GM21619 (cell line): Measurements from ENCODE around the gene OR2B6.

Experiments
- ATAC-seq: cut with Tn5 transposase; IDR thresholded peaks from one replicate; pipeline ENCODE4 v1.9.1; 2021; ENCODE audit not compliant: unreplicated experiment

Gene OR2B6

DNA sequence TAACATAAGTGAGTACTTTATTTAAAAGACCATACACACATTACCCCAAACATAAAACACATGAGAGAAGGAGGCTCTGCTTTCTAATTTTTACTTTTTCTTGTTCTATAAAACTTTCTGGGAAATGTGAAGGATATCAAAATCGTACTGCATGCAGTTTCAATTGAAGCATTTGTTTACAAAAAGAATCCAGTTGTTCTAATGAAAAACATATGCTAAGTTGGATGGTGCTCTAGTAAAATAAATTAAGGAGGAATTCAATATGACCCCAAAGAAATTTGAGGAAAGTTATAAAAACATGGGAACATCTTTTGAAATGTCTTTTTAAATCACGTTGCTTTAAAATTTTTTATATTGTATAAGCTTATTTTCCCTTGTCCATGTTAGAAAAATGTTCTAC is 37.6 kb downstream of the OR2B6 start:
- ATAC-seq = no peak

DNA sequence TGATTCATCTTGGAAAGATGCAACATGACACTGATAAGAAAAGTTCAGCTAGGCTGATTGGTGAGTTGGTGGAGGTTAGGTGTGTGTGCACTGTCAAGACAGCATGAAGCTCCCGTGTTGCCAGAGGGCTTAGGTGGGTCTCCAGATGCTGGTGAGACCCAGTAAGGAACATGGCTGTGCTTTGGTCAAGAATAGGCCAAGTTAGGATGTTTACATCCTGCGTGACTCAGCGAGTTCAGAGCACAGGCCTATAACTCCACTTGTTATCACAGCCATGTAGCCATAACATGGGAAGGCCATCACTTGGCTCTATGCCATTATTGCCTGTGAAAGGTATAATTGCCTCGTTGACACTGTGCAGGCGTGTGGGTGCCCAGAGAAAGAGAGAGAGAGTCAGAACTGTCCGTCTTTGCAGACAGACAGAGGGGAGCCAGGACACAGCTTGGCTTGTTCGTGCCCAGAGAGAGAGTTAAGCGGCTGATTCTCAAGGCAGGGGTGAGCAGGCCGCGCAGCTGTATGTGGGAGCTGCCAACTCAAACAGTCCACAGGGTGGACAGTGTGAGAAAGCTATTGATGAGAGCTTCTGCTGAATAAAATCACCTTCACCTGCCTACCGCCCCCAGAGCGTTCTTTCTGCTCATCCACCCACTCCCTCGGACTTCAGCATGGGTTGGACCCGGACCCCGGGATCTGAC is 43.5 kb downstream of the OR2B6 start:
- ATAC-seq = no peak

DNA sequence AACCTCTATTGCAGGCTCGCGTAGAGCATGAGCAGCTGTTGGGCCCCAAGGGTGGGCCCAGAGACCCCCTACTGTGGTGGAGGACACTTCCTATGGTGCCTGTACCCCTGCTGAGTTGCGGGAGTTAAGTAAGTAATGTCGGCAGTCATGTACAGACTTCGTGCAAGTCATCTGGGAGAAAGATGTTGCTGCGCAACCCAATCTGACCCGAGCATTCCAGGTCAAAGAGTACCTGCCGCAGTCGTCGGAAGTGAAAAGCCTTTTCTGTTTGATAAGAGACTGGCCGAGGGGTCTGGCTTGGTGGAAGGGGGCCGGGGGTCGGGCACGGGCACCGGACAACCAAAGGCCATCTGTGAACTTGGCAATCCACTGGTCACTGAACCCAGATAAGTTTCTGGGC is 44.3 kb downstream of the OR2B6 start:
- no peak for ATAC-seq

DNA sequence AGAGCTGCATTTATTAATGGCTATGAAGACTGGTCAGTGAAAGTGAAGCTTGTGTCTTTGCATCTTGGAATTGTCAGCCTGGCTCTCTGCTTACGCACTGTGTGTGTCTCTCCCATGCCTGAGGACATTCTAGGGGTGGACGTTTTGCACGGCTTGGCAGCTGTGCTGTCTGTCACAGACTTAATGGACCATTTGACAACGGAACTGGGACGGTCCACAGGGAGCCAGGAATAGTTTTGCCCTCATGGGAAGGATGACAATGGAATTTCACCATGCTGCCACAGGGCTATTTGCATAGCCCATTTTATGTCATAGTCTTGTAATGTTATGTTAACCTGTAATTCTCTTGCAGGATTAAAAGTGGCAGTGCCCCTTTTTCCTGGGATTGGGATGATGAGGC is 44.7 kb downstream of the OR2B6 start:
- ATAC-seq = no peak

DNA sequence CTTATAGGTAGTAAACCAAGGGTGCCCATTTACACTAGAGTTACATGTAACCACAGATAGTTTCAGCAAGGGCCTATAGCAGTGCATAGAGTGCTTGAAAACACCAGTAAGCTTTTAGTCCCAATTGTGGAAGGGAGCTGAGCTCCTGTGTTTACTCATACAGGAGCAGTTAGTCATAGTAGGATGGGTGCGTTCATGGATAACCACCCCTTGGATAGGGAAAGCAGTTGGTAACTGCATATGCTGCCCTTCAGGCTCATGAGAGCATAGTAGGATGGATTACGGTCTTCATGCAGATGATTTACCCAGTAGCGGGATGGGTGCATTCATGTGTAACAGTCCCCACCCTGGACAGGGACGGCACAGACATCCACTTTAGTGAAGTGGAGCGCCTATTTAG is 45.1 kb downstream of the OR2B6 start:
- ATAC-seq = no peak

DNA sequence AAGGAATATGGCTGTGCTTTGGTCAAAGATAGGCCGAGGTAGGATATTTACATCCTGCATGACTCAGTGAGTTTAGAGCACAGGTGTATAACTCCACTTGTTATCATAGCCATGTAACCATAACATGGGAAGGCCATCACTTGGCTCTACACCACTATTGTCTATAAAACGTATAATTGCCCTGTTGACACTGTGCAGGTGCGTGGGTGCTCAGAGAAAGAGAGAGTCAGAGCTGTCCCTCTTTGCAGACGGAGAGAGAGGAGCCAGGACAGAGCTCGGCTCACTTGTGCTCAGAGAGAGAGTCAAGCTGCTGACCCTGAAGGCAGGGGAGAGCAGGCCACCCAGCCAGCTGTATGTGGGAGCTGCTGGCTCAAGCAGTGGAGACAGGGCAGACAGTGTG is 46.0 kb downstream of the OR2B6 start:
- no peak for ATAC-seq

DNA sequence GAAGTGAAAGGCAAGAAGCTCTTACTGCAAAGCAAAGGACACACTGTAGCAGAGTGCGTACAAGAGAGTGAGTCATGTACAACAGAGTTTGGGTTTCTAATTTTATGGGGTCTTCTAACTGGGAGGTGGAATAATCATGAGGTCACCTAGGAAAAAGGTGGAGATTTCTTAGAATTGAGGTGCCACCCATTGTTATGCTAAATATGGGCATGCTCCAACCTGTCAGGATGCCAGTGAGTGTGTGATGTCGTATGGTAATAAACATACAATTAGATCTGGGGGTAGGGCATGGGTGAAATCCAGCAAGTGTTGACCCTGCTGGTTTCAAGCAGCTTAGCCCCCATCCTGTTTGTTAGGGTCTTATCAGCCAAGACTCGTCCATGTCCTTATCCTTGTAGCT is 46.6 kb downstream of the OR2B6 start:
- no peak for ATAC-seq

DNA sequence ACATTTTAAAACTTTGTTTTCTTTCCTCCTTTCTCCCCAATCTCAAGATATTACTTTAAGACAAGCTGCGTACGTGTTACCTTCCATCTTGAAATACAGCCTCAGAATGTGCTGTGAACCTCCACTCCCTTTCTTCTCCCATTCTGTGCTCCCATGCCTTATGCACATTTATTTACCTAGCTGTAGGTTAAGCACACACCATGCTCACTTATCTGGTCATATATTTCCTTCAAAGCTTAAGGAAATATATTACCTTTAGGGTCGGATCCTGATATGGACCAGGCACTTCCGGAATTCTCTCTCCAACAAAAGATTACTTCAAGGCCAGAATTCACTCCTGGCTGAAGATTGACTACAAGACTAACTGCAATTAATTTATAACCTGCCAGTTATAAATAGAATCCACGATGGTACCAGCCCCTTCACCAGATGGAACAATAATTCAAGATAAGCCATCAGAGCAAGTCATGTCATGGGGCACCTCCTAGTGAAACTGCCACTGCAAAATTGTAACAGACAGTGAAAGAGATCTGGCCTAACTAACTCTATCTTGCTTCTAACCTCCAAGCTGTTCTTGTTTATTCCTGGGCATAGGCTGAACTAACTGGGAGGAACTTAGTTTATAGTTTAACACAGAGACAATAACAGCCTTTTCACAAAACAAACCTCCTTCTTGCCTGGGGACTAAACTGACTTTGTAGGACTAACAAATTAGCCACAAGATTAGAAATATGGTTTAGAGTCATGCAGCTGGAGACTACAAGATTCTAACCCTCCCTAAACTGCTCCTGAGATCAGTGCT is 47.5 kb downstream of the OR2B6 start:
- ATAC-seq = no peak

DNA sequence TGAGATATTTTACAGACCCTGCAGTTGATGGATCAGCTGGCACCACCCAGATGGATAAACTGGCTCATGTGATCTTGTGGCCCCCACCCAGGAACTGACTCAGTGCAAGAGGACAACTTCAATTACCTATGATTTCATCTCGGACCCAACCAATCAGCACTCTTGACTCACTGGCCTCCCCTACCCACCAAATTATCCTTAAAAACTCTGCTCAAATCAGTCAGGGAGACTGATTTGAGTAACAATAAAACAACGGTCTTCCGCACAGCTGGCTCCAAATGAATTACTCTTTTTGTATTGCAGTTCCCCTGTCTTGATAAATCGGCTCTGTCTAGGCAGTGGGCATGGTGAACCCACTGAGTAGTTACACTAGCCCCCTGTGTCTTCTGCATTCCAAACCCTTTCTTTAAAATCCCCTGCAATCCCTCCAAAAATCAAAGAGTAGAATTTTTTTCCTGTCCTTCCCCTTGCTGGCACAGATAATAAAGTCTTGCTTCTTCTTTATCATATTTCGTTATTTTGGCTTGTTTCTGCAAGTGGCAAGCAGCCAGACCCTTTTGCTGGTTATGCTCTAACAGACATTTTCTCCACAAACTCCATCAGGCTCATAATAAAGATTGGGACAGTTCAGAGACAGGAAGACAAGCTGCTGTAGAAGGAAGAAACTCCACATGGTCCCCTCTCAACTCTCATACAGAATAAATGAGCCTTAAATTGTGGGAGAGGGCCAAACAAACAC is 48.3 kb downstream of the OR2B6 start:
- no peak for ATAC-seq

DNA sequence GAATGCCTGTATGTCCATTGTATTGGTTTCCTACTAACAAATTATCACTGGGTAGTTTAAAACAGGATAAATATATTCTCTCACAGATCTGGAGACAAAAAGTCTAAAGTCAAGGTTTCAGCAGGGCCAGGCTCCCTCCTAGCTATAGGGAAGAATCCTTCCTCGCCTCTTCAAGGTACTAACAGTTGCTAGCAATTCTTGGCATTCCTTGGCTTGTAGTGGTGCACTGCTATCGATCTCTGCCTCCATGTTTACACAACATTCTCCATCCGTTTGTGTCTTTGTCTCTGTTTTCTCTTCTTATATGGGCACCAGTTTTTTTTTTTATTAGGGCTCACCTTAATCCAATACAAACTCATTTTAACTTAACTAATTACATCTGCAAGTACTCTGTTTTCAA is 48.9 kb downstream of the OR2B6 start:
- ATAC-seq = no peak
